GM23338 (cell line): ENCODE results near the gene EPB41L5. TPM values are rescaled to one million over a fixed set of nuclear protein-coding genes. Genes with fewer than 3 reads are reported as not detected.

Source experiments
- ATAC-seq: fragments of 200-7000 bp; cut with Tn5 transposase; 3 replicates; pipeline ENCODE4 v1.9.1; 2020
- DNase-seq: peaks from one replicate; pipeline ENCODE4 v3.0.0-alpha.2; 2015; ENCODE audit warnings: low spot score
- H2AFZ ChIP-seq: fragments of 200-600 bp; sonication (generic); 2 replicates; pipeline ENCODE4 v1.8.0; 2016; ENCODE audit warnings: antibody characterized with exemption, mild to moderate bottlenecking, moderate library complexity
- H3F3A ChIP-seq: fragments of 200-600 bp; sonication (generic); replicated peaks from 2 replicates; pipeline ENCODE4 v1.8.0; 2017; ENCODE audit warnings: antibody characterized with exemption, mixed run types, low read depth
- H3K27ac ChIP-seq: fragments of 200-600 bp; sonication (generic); 2 replicates; pipeline ENCODE4 v1.6.1; 2016; ENCODE audit warnings: low read depth
- H3K27me3 ChIP-seq: fragments of 200-600 bp; sonication (generic); 2 replicates; pipeline ENCODE4 v1.8.0; 2016; ENCODE audit warnings: mild to moderate bottlenecking, mixed run types, moderate library complexity; ENCODE audit not compliant: insufficient read depth
- H3K36me3 ChIP-seq: fragments of 200-600 bp; sonication (generic); 2 replicates; pipeline ENCODE4 v1.8.0; 2016; ENCODE audit warnings: mild to moderate bottlenecking; ENCODE audit not compliant: insufficient read depth
- H3K4me1 ChIP-seq: fragments of 200-600 bp; sonication (generic); 2 replicates; pipeline ENCODE4 v1.8.0; 2016; ENCODE audit warnings: mild to moderate bottlenecking, moderate library complexity; ENCODE audit not compliant: insufficient read depth
- H3K4me2 ChIP-seq: fragments of 200-600 bp; sonication (generic); 2 replicates; pipeline ENCODE4 v1.7.1; 2017; ENCODE audit warnings: mixed run types
- H3K4me3 ChIP-seq: fragments of 200-600 bp; sonication (generic); 2 replicates; pipeline ENCODE4 v1.6.1; 2016; ENCODE audit warnings: mixed run types
- H3K79me2 ChIP-seq: fragments of 200-600 bp; sonication (generic); replicated peaks from 2 replicates; pipeline ENCODE4 v1.8.0; 2017; ENCODE audit warnings: mild to moderate bottlenecking; ENCODE audit not compliant: insufficient read depth
- H3K9me2 ChIP-seq: fragments of 200-600 bp; sonication (generic); 2 replicates; pipeline ENCODE4 v1.8.0; 2017; ENCODE audit not compliant: insufficient read depth
- H4K20me1 ChIP-seq: fragments of 200-600 bp; sonication (generic); replicated peaks from 2 replicates; pipeline ENCODE4 v1.8.0; 2017; ENCODE audit warnings: mild to moderate bottlenecking; ENCODE audit not compliant: insufficient read depth
- H3K27ac Mint-ChIP-seq: 2 replicates; pipeline ENCODE4 v1.8.0; 2020; ENCODE audit warnings: inconsistent platforms, mild to moderate bottlenecking, moderate library complexity, mixed read lengths
- H3K27me3 Mint-ChIP-seq: 3 replicates; pipeline ENCODE4 v1.8.0; 2022; ENCODE audit warnings: low read depth, mild to moderate bottlenecking, moderate library complexity, mixed read lengths, inconsistent platforms; ENCODE audit not compliant: insufficient read depth, poor library complexity
- H3K36me3 Mint-ChIP-seq: 3 replicates; pipeline ENCODE4 v1.8.0; 2021; ENCODE audit warnings: low read depth, mild to moderate bottlenecking, inconsistent platforms, moderate library complexity, mixed read lengths
- H3K4me1 Mint-ChIP-seq: 3 replicates; pipeline ENCODE4 v1.8.0; 2020; ENCODE audit warnings: mild to moderate bottlenecking, inconsistent platforms, mixed read lengths
- H3K4me3 Mint-ChIP-seq: 3 replicates; pipeline ENCODE4 v1.8.0; 2021; ENCODE audit warnings: moderate library complexity, mild to moderate bottlenecking, inconsistent platforms, mixed read lengths
- H3K9me3 Mint-ChIP-seq: 3 replicates; pipeline ENCODE4 v1.8.0; 2020; ENCODE audit warnings: moderate library complexity, mild to moderate bottlenecking, inconsistent platforms, mixed read lengths
- ETS1 ChIP-seq: IDR thresholded peaks from 2 replicates; pipeline ENCODE4 v1.6.1; 2016; ENCODE audit warnings: antibody characterized with exemption
- EZH2 ChIP-seq: fragments of 200-600 bp; sonication (generic); IDR thresholded peaks from one replicate; pipeline ENCODE4 v1.8.0; 2017; ENCODE audit warnings: antibody characterized with exemption, mild to moderate bottlenecking, low read depth; ENCODE audit not compliant: unreplicated experiment
- JUNB ChIP-seq: IDR thresholded peaks from one replicate; pipeline ENCODE4 v1.6.1; 2016; ENCODE audit warnings: antibody characterized with exemption; ENCODE audit not compliant: unreplicated experiment
- NANOG ChIP-seq: IDR thresholded peaks from 2 replicates; pipeline ENCODE4 v1.6.1; 2016; ENCODE audit warnings: antibody characterized with exemption, borderline replicate concordance
- STAT1 ChIP-seq: IDR thresholded peaks from one replicate; pipeline ENCODE4 v1.6.1; 2016; ENCODE audit warnings: antibody characterized with exemption; ENCODE audit not compliant: unreplicated experiment
- ZNF114 ChIP-seq: fragments of 250-450 bp; sonication (Bioruptor Pico); IDR thresholded peaks from 2 replicates; pipeline ENCODE4 v1.5.0; 2020; ENCODE audit warnings: mild to moderate bottlenecking, moderate library complexity
- ZNF331 ChIP-seq: fragments of 250-450 bp; sonication (Bioruptor Pico); IDR thresholded peaks from 2 replicates; pipeline ENCODE4 v1.5.0; 2020; ENCODE audit warnings: low read depth, mild to moderate bottlenecking, moderate library complexity
- polyA plus RNA-seq: library from polyadenylated mRNA; unstranded; fragments of >200 nt; fragmentation: Nextera tagmentation; extraction: Ambion mirVana; gene quantifications from 2 replicates; pipeline ENCODE4 v1.2.1, GENCODE V29; 2016
- total RNA-seq: library from RNA; depleted of rRNA; stranded (reverse); fragments of >200 nt; shearing (Covaris generic); gene quantifications from 2 replicates; pipeline ENCODE4 v1.2.3, GENCODE V29; 2014
- TF ChIP-seq, protein P1 (sequence below): fragments of 250-450 bp; sonication (Bioruptor Pico); IDR thresholded peaks from 2 replicates; pipeline ENCODE4 v1.5.0; 2020; ENCODE audit warnings: mild to moderate bottlenecking, moderate library complexity
- TF ChIP-seq, protein P2 (sequence below): IDR thresholded peaks from one replicate; pipeline ENCODE4 v1.6.1; 2018; ENCODE audit warnings: antibody characterized with exemption; ENCODE audit not compliant: unreplicated experiment

EPB41L5 gene
- total and polyA plus RNA-seq, 2 experiments from 2014 or later: 15.5 to 35.4 TPM

- no peak overlapping the region for H3K27ac Mint-ChIP-seq
- no peak overlapping the region for H3K4me3 Mint-ChIP-seq
- peaks cover 4% of the 10 kb centered on the region for H3K36me3 Mint-ChIP-seq
- peaks cover 2% of the 10 kb centered on the region; the same call in 1 of the 2 replicates for H3K9me2 ChIP-seq
- DNase-seq (no peak), ATAC-seq (no peak)
- H3K4me1 ChIP-seq: no peaks in the 10 kb centered on the region; the same call in 1 of the 2 replicates
- no peak for TF ChIP-seq JUNB
- no peak for TF ChIP-seq ZNF331
- TF ChIP-seq ZNF114 (CRISPR knock-in tag): no peak
- H3K27me3 Mint-ChIP-seq: peaks cover 28% of the 10 kb centered on the region
- peaks cover 23% of the 10 kb centered on the region for H3K27me3 ChIP-seq
- H2AFZ ChIP-seq: no peak overlapping the region
- no peaks in the 10 kb centered on the region for H3F3A ChIP-seq
- H3K79me2 ChIP-seq: peaks cover under 1% of the 10 kb centered on the region; the same call in 1 of the 2 replicates
- H3K4me1 Mint-ChIP-seq: peaks cover 7% of the 10 kb centered on the region; the same call in 2 of the 3 replicates
- H3K27ac ChIP-seq: no peak overlapping the region
- H3K36me3 ChIP-seq: no peaks in the 10 kb centered on the region; the same call in 1 of the 2 replicates
- no peak overlapping the region for H3K4me3 ChIP-seq
- H4K20me1 ChIP-seq: no peaks in the 10 kb centered on the region
- peaks cover 4% of the 10 kb centered on the region for H3K9me3 Mint-ChIP-seq
- H3K4me2 ChIP-seq: no peak overlapping the region
Measured at GRCh38 chr2:120227111-120227991, 214.5 kb downstream of the EPB41L5 start.

DNA sequence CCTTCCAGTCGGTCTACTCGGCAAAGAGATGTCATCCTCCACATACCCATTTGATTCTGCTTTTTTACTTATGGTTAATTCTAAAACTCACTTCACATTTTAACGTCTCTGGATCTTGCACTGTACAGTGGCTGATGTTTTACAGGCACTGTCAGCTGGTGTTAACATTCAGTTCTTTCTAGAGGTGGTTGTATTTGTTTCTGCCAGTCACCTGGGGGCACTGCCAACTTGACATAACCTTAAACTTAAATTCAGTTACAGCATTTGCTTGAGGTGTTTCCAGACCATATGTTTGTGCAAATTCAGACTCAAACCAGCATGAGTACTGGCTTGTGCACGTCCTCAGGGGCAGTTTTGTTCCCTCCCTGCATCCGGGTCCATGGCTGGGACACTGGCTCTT lies 215.6 kb downstream of the EPB41L5 start:
- no peaks in the 10 kb centered on the region for H3K9me2 ChIP-seq
- H3K36me3 ChIP-seq: no peaks in the 10 kb centered on the region
- peaks cover 18% of the 10 kb centered on the region for H3K27me3 ChIP-seq
- Mint-ChIP-seq H3K9me3 (no peaks in the 10 kb centered on the region), H3K27ac (no peak overlapping the region), H3K4me1 (peaks cover 6% of the 10 kb centered on the region; the same call in 1 of the 3 replicates), H3K27me3 (peaks cover 27% of the 10 kb centered on the region), H3K36me3 (no peaks in the 10 kb centered on the region), H3K4me3 (no peak overlapping the region)
- H2AFZ ChIP-seq: no peak overlapping the region
- H4K20me1 ChIP-seq: no peaks in the 10 kb centered on the region
- no peaks in the 10 kb centered on the region for H3F3A ChIP-seq
- no peak for DNase-seq
- H3K4me1 ChIP-seq: no peaks in the 10 kb centered on the region; the same call in 1 of the 2 replicates
- no peak overlapping the region for H3K4me3 ChIP-seq
- no peak for ATAC-seq
- no peak overlapping the region for H3K4me2 ChIP-seq
- H3K79me2 ChIP-seq: no peaks in the 10 kb centered on the region
- H3K27ac ChIP-seq: no peak overlapping the region
- TF ChIP-seq, protein P1, sequence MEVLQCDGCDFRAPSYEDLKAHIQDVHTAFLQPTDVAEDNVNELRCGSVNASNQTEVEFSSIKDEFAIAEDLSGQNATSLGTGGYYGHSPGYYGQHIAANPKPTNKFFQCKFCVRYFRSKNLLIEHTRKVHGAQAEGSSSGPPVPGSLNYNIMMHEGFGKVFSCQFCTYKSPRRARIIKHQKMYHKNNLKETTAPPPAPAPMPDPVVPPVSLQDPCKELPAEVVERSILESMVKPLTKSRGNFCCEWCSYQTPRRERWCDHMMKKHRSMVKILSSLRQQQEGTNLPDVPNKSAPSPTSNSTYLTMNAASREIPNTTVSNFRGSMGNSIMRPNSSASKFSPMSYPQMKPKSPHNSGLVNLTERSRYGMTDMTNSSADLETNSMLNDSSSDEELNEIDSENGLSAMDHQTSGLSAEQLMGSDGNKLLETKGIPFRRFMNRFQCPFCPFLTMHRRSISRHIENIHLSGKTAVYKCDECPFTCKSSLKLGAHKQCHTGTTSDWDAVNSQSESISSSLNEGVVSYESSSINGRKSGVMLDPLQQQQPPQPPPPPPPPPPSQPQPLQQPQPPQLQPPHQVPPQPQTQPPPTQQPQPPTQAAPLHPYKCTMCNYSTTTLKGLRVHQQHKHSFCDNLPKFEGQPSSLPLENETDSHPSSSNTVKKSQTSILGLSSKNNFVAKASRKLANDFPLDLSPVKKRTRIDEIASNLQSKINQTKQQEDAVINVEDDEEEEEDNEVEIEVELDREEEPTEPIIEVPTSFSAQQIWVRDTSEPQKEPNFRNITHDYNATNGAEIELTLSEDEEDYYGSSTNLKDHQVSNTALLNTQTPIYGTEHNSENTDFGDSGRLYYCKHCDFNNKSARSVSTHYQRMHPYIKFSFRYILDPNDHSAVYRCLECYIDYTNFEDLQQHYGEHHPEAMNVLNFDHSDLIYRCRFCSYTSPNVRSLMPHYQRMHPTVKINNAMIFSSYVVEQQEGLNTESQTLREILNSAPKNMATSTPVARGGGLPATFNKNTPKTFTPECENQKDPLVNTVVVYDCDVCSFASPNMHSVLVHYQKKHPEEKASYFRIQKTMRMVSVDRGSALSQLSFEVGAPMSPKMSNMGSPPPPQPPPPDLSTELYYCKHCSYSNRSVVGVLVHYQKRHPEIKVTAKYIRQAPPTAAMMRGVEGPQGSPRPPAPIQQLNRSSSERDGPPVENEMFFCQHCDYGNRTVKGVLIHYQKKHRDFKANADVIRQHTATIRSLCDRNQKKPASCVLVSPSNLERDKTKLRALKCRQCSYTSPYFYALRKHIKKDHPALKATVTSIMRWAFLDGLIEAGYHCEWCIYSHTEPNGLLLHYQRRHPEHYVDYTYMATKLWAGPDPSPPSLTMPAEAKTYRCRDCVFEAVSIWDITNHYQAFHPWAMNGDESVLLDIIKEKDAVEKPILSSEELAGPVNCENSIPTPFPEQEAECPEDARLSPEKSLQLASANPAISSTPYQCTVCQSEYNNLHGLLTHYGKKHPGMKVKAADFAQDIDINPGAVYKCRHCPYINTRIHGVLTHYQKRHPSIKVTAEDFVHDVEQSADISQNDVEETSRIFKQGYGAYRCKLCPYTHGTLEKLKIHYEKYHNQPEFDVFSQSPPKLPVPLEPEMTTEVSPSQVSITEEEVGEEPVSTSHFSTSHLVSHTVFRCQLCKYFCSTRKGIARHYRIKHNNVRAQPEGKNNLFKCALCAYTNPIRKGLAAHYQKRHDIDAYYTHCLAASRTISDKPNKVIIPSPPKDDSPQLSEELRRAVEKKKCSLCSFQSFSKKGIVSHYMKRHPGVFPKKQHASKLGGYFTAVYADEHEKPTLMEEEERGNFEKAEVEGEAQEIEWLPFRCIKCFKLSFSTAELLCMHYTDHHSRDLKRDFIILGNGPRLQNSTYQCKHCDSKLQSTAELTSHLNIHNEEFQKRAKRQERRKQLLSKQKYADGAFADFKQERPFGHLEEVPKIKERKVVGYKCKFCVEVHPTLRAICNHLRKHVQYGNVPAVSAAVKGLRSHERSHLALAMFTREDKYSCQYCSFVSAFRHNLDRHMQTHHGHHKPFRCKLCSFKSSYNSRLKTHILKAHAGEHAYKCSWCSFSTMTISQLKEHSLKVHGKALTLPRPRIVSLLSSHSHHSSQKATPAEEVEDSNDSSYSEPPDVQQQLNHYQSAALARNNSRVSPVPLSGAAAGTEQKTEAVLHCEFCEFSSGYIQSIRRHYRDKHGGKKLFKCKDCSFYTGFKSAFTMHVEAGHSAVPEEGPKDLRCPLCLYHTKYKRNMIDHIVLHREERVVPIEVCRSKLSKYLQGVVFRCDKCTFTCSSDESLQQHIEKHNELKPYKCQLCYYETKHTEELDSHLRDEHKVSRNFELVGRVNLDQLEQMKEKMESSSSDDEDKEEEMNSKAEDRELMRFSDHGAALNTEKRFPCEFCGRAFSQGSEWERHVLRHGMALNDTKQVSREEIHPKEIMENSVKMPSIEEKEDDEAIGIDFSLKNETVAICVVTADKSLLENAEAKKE (CRISPR knock-in tag): no peak
- no peak for TF ChIP-seq ETS1
- TF ChIP-seq, protein P2, sequence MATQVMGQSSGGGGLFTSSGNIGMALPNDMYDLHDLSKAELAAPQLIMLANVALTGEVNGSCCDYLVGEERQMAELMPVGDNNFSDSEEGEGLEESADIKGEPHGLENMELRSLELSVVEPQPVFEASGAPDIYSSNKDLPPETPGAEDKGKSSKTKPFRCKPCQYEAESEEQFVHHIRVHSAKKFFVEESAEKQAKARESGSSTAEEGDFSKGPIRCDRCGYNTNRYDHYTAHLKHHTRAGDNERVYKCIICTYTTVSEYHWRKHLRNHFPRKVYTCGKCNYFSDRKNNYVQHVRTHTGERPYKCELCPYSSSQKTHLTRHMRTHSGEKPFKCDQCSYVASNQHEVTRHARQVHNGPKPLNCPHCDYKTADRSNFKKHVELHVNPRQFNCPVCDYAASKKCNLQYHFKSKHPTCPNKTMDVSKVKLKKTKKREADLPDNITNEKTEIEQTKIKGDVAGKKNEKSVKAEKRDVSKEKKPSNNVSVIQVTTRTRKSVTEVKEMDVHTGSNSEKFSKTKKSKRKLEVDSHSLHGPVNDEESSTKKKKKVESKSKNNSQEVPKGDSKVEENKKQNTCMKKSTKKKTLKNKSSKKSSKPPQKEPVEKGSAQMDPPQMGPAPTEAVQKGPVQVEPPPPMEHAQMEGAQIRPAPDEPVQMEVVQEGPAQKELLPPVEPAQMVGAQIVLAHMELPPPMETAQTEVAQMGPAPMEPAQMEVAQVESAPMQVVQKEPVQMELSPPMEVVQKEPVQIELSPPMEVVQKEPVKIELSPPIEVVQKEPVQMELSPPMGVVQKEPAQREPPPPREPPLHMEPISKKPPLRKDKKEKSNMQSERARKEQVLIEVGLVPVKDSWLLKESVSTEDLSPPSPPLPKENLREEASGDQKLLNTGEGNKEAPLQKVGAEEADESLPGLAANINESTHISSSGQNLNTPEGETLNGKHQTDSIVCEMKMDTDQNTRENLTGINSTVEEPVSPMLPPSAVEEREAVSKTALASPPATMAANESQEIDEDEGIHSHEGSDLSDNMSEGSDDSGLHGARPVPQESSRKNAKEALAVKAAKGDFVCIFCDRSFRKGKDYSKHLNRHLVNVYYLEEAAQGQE: no peak
- no peak for TF ChIP-seq ZNF331
- no peak for TF ChIP-seq NANOG
- no peak for TF ChIP-seq JUNB
- no peak for TF ChIP-seq EZH2
- TF ChIP-seq STAT1: no peak
